Astrocyte of the cerebellum (primary cell): Measurements from ENCODE around the gene TBX4.

ENCODE experiments used
- DNase-seq: peaks from one replicate; pipeline ENCODE4 v3.0.0-alpha.2; 2011; ENCODE audit warnings: low read depth
- H3K4me3 ChIP-seq: 2 replicates; pipeline ENCODE4 v1.5.1; 2011; ENCODE audit warnings: mild to moderate bottlenecking, low read depth, low read length, moderate library complexity
- in situ Hi-C: cut with HindIII; loops from 2 replicates; pipeline ENCODE4 v1.10.0; 2017; ENCODE audit warnings: low sequenced_read_pairs
- TF ChIP-seq, protein P1 (sequence below): IDR thresholded peaks from 2 replicates; pipeline ENCODE4 v1.5.1; 2012; ENCODE audit warnings: low read length, low read depth, moderate library complexity, mild to moderate bottlenecking; ENCODE audit errors: missing control alignments

TBX4 gene

DNA sequence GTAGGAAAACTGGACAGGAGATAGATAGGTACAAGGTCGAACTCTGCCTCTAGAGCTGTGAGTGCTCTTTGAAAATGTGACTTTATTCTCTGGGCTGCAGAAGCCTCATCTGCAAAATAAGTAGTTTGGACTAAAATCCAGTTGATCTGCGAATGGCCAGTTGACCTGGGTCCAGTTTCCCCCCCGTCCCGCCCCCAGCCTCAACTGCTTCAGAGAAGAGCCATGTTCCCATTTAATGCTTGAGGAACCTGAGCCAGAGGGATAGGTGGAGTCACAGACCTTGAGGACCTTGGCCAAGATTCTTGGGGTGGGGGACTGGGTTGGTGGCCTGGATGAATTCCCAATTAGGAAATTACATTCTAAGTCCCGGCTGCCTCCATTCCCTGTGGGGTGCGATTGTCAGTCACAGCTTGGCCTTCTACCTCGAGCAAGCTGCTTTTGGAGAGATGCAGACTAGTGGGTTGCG is 38.5 kb upstream of the TBX4 start:
- TF ChIP-seq, protein P1, sequence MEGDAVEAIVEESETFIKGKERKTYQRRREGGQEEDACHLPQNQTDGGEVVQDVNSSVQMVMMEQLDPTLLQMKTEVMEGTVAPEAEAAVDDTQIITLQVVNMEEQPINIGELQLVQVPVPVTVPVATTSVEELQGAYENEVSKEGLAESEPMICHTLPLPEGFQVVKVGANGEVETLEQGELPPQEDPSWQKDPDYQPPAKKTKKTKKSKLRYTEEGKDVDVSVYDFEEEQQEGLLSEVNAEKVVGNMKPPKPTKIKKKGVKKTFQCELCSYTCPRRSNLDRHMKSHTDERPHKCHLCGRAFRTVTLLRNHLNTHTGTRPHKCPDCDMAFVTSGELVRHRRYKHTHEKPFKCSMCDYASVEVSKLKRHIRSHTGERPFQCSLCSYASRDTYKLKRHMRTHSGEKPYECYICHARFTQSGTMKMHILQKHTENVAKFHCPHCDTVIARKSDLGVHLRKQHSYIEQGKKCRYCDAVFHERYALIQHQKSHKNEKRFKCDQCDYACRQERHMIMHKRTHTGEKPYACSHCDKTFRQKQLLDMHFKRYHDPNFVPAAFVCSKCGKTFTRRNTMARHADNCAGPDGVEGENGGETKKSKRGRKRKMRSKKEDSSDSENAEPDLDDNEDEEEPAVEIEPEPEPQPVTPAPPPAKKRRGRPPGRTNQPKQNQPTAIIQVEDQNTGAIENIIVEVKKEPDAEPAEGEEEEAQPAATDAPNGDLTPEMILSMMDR = no peak
- in situ Hi-C loops = no loop called here
- DNase-seq = no peak
- no peak overlapping the region for H3K4me3 ChIP-seq

DNA sequence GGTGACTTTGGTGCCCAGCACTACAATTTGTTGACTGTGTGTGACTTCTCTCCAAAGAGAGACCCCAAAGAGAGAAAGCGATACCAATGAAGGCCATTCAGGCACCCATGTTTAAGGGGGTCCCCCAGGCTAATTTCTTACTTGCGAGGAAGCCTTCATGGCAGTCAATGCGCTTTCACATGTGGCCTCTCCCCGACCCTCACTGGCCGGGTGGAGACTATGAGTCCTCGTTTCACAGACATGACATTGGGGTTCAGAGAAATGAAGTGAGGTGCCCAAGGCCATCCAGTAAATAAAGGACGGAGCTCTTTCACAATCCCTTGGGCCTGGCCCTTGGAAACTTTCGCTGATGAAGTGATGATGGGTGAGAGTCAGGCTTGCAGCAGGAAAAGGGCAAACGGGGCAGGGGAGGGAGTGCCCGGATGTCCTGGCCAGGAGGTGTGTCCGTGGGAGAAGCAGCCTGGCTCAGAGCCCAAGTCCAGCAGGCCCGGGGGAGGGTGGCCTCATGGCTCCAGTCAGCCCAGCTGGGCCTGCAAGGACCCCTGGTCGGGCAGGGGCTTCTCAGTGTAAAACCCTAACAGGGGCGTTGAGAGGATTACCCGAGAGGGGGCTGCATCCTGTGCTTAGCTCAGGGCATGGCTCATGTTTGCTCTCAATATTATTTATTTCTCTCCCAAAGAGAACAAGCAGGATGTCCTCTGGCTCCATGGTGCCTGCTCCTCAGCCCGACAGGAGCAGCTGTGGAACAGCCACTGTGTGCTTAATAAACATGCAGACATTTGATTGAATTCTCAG is 37.9 kb upstream of the TBX4 start:
- H3K4me3 ChIP-seq = no peak overlapping the region
- in situ Hi-C loops = no loop called here
- TF ChIP-seq, protein P1 = no peak
- no peak for DNase-seq

DNA sequence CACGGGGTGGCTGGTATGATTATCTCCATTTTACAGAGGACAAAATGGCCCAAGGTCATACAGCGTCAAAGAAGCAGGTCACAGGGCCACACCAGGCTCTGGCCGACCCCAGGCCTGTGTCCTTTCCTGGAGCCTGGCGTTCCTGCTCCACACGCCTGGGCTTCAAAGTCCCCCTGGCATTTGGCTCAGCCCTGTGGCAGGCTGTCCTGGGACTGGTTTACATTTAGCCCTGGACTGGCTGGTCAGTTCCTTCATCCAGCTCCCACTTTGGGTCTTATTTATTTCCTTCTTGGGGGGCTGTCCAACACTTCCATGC is 37.3 kb upstream of the TBX4 start:
- no peak overlapping the region for H3K4me3 ChIP-seq
- TF ChIP-seq, protein P1 = no peak
- no peak for DNase-seq
- in situ Hi-C loops = no loop called here

DNA sequence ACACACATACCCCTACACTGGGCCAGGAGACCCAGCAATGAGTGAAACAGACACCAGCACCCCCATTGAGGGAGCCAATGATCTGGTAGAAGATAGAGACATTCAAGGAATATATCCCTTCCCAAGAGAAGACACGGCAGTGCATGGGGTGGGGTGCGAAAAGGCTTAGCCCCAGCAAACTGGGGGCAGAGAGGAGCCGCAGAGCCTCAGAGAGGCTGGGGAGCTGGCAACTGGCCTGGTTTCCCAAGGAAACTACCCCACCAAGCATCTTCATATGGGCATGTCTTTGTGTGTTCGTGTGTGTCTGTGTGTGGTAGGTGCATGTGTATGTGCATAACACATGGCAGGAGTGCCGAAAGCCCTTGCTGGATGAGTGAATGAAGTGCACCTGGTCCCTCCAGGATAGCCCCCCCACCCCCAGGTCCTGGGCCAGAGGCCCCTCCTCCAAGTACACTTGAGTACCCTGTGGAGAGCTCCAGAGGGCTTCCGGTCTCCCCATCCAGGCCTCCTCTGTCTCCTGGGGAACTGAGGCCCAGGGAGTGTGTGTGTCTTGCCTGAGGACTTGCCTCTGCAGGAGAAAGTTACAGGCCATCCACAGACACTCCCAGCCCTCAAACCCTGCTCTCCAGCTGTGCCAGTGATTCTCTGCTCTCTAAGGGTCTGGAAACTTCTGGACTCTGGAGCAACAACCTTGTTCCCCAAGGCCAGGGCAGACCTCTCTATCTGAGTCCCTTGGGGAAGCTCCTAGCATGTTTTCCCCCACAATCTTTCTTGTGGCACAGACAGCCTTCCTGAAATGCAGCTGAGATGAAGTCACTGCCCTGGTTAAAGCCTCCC is 36.6 kb upstream of the TBX4 start:
- in situ Hi-C loops = no loop called here
- TF ChIP-seq, protein P1 = no peak
- no peak overlapping the region for H3K4me3 ChIP-seq
- no peak for DNase-seq

DNA sequence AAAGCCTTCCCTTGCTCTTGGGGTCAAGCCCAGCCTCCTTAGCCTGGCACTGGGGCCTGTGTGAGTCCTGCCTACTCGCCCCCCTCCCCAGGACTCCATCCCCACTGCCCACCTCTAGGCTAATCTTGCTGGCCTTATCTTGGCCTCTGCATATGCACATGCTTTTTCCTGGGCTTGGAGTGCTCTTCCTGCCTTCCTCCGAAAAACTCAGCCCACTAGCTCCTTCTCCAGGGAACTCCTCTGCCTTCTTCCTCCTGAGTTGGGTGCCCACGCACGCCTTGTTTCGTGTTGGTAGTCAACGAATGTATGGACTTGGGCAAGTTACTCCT is 36.0 kb upstream of the TBX4 start:
- TF ChIP-seq, protein P1 = no peak
- in situ Hi-C loops = no loop called here
- no peak overlapping the region for H3K4me3 ChIP-seq
- no peak for DNase-seq

DNA sequence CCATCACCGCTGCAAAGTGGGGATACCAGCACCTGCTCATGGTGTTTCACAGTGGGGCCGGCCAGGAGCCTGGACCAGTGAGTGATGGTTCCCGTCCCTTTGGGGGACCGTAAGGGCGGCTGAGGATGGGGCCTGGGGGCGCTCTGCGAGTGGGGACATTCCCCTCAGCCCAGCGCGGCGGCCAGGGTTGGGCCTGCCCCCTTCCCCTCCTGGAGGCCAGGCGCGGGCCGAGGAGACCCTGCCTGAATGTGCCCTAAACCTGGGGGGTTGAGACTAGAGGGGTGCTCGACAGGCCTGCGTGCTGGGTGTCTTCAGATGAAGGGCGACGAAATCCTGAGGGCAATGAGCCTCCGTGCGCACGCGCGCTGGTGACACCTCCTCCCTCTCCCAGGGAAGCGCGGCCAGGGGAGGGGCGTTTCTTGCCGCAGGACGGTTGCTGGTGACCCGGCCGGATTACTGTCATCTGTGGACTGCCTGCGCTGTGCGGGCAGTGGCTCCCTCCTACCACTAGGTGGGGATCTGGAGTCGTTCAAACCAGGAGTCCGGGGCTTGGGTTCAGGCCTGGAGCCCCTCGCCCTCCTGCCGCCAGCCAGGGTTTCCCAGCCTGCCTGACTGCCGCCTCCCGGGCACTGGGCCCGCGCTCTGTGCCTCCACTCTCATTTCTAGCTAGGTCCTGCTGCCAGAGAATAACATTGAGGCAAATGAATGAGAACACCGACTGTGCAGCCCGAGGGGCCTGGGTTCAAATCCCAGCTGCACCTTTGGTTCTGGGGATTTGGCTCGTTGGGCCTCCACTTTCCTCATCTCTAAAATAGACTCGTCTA is 35.5 kb upstream of the TBX4 start:
- peak overlapping the region; percentile 11 for H3K4me3 ChIP-seq
- TF ChIP-seq, protein P1 = peak; percentile 94
- in situ Hi-C loops = no loop called here
- DNase-seq = peak; percentile 53
